ENCODE measurements around the gene MAP1B.

DNA sequence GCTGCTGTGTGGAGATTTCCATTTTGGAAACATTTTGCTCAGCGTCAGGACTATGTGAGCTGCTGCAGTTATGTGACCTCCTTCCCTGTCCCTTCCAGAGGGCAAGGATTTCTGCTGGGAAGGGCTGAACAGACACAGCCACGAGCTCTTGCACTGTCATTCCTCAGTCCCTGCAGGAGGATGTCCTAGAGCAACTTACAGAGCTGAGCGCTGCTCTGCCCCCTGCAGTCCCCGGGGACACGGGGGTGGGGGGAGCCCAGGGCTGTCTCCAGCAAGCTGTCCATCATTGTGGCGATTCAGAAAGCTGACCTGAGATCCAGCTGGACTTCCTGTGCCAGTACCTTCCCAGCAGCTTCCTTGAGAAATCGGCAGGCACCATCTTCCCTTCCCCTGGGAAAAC lies 28.0 kb upstream of the MAP1B start:
- TF ChIP-seq NRF1 (conservative IDR thresholded peaks at IDR 0.05 in 1 of 2, IDR thresholded peaks at IDR 0.05 in 1 of 2), result no peak
- TF ChIP-seq TAF1 (IDR thresholded peaks at IDR 0.05; ENCODE audit: control insufficient read depth, extremely low read depth, insufficient read depth, low read length, severe bottlenecking), result no peak
- TF ChIP-seq, protein P1, sequence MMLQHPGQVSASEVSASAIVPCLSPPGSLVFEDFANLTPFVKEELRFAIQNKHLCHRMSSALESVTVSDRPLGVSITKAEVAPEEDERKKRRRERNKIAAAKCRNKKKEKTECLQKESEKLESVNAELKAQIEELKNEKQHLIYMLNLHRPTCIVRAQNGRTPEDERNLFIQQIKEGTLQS (IDR thresholded peaks at IDR 0.05), result no peak
- TF ChIP-seq, protein P1 (CRISPR knock-in tag; conservative IDR thresholded peaks at IDR 0.05), result no peak
- no peak for TF ChIP-seq SMARCB1 (IDR thresholded peaks at IDR 0.05; ENCODE audit: insufficient read length, low read depth)
- no peak for TF ChIP-seq ZBTB17 (CRISPR knock-in tag; IDR thresholded peaks at IDR 0.05)
- TF ChIP-seq RAD51 (IDR thresholded peaks at IDR 0.05; ENCODE audit: borderline replicate concordance, low read depth), result no peak
- TF ChIP-seq ZNF76 (CRISPR knock-in tag; IDR thresholded peaks at IDR 0.05; ENCODE audit: borderline replicate concordance), result no peak
- no peak for TF ChIP-seq HOXB6 (CRISPR knock-in tag; IDR thresholded peaks at IDR 0.05; ENCODE audit: borderline replicate concordance)
- TF ChIP-seq, protein P2, sequence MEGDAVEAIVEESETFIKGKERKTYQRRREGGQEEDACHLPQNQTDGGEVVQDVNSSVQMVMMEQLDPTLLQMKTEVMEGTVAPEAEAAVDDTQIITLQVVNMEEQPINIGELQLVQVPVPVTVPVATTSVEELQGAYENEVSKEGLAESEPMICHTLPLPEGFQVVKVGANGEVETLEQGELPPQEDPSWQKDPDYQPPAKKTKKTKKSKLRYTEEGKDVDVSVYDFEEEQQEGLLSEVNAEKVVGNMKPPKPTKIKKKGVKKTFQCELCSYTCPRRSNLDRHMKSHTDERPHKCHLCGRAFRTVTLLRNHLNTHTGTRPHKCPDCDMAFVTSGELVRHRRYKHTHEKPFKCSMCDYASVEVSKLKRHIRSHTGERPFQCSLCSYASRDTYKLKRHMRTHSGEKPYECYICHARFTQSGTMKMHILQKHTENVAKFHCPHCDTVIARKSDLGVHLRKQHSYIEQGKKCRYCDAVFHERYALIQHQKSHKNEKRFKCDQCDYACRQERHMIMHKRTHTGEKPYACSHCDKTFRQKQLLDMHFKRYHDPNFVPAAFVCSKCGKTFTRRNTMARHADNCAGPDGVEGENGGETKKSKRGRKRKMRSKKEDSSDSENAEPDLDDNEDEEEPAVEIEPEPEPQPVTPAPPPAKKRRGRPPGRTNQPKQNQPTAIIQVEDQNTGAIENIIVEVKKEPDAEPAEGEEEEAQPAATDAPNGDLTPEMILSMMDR (IDR thresholded peaks at IDR 0.05 in 2 of 3, conservative IDR thresholded peaks at IDR 0.05 in 1 of 3; ENCODE audit: insufficient read depth in 2 of 3, low read depth in 1 of 3, low read length in 3 of 3), result peak; percentile 32 to 37 (median 33); a peak in 3 of 6 replicates
- TF ChIP-seq SREBF1 (IDR thresholded peaks at IDR 0.05; ENCODE audit: borderline replicate concordance, low read depth, low read length), result no peak
- TF ChIP-seq, protein P3, sequence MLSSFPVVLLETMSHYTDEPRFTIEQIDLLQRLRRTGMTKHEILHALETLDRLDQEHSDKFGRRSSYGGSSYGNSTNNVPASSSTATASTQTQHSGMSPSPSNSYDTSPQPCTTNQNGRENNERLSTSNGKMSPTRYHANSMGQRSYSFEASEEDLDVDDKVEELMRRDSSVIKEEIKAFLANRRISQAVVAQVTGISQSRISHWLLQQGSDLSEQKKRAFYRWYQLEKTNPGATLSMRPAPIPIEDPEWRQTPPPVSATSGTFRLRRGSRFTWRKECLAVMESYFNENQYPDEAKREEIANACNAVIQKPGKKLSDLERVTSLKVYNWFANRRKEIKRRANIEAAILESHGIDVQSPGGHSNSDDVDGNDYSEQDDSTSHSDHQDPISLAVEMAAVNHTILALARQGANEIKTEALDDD (IDR thresholded peaks at IDR 0.05), result no peak
- TF ChIP-seq, protein P4, sequence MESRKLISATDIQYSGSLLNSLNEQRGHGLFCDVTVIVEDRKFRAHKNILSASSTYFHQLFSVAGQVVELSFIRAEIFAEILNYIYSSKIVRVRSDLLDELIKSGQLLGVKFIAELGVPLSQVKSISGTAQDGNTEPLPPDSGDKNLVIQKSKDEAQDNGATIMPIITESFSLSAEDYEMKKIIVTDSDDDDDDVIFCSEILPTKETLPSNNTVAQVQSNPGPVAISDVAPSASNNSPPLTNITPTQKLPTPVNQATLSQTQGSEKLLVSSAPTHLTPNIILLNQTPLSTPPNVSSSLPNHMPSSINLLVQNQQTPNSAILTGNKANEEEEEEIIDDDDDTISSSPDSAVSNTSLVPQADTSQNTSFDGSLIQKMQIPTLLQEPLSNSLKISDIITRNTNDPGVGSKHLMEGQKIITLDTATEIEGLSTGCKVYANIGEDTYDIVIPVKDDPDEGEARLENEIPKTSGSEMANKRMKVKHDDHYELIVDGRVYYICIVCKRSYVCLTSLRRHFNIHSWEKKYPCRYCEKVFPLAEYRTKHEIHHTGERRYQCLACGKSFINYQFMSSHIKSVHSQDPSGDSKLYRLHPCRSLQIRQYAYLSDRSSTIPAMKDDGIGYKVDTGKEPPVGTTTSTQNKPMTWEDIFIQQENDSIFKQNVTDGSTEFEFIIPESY (CRISPR knock-in tag; IDR thresholded peaks at IDR 0.05), result no peak
- TF ChIP-seq JUND (IDR thresholded peaks at IDR 0.05; ENCODE audit: borderline replicate concordance, low read depth, low read length), result no peak
- no peak for TF ChIP-seq JUND (tag; IDR thresholded peaks at IDR 0.05; ENCODE audit: borderline replicate concordance, low read depth, low read length)

Data from K562 (cell line).